Astrocyte of the spinal cord (primary cell): ENCODE measurements around the gene FBF1.

Source experiments
- DNase-seq: peaks from one replicate; pipeline ENCODE4 v3.0.0; 2011; ENCODE audit warnings: low read depth, low spot score
- H3K4me3 ChIP-seq: 2 replicates; pipeline ENCODE4 v1.5.1; 2011; ENCODE audit warnings: low read depth, mild to moderate bottlenecking, low read length, moderate library complexity
- in situ Hi-C: cut with HindIII; loops from 2 replicates; pipeline ENCODE4 v1.10.0; 2017; ENCODE audit warnings: low sequenced_read_pairs
- TF ChIP-seq, protein P1 (sequence below): IDR thresholded peaks from 2 replicates; pipeline ENCODE4 v1.5.1; 2012; ENCODE audit warnings: low read depth, mild to moderate bottlenecking, low read length, inconsistent platforms

Gene FBF1

DNA sequence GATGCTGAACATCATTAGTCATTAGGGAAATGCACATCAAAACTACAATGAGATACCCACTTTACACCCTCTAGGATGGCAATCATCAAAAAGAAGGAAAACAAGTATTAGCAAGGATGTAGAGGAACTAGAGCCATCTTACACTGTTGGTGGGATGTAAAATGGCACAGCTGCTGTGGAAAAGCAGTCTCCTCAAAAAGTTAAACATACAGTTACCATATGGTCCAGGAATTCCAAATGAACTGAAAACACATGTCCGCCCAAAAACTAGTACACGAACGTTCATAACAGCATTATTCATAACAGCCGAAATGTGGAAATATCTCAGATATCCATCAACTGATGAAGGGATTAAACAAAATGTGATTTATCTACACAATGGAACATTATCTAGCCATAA is 7.0 kb downstream of the FBF1 start:
- DNase-seq, result no peak
- H3K4me3 ChIP-seq, result no peak overlapping the region
- TF ChIP-seq, protein P1, sequence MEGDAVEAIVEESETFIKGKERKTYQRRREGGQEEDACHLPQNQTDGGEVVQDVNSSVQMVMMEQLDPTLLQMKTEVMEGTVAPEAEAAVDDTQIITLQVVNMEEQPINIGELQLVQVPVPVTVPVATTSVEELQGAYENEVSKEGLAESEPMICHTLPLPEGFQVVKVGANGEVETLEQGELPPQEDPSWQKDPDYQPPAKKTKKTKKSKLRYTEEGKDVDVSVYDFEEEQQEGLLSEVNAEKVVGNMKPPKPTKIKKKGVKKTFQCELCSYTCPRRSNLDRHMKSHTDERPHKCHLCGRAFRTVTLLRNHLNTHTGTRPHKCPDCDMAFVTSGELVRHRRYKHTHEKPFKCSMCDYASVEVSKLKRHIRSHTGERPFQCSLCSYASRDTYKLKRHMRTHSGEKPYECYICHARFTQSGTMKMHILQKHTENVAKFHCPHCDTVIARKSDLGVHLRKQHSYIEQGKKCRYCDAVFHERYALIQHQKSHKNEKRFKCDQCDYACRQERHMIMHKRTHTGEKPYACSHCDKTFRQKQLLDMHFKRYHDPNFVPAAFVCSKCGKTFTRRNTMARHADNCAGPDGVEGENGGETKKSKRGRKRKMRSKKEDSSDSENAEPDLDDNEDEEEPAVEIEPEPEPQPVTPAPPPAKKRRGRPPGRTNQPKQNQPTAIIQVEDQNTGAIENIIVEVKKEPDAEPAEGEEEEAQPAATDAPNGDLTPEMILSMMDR, result no peak
- in situ Hi-C loops, result no loop called here

DNA sequence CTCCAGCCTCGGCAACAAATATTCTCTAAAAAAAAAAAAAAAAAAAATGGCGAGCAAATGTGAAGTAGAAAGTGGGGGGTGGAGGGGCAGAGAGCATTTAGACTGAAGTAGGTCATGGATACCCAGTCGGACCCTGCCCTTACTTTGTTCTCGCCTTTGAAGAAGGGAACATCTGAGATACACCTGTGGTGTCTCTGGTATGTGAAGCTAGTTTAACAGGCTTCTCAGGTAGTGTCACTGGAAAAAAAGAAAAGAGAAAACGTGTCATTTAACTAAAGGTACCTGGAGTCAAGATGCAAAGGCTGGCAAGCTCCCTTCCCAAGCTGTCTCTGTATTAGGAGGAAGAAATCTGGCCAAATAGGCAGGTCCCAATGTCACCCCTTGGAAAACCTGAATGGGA is 8.0 kb downstream of the FBF1 start:
- H3K4me3 ChIP-seq, result no peak overlapping the region
- TF ChIP-seq, protein P1, result no peak
- in situ Hi-C loops, result no loop called here
- DNase-seq, result no peak

DNA sequence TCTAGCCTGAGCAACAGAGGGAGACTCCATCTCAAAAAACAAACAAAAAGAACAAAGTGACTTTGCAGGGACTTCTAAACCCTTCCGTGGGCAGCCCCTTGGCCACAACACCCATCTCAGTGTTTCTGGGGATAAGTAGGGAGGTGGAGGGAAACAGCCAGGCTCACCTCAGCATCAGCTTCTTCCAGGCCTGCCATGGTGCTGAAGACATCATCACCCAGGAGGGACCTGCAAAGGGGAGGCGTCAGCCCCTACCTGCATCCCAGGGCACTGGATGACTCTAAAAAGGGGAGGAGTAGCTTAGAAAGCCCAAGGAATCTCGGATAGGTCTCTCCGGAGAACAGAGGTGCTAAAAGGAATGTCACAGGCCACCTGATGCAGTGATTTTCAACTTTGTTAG is 9.8 kb downstream of the FBF1 start:
- in situ Hi-C loops, result no loop called here
- DNase-seq, result no peak
- no peak overlapping the region for H3K4me3 ChIP-seq
- TF ChIP-seq, protein P1, result no peak

DNA sequence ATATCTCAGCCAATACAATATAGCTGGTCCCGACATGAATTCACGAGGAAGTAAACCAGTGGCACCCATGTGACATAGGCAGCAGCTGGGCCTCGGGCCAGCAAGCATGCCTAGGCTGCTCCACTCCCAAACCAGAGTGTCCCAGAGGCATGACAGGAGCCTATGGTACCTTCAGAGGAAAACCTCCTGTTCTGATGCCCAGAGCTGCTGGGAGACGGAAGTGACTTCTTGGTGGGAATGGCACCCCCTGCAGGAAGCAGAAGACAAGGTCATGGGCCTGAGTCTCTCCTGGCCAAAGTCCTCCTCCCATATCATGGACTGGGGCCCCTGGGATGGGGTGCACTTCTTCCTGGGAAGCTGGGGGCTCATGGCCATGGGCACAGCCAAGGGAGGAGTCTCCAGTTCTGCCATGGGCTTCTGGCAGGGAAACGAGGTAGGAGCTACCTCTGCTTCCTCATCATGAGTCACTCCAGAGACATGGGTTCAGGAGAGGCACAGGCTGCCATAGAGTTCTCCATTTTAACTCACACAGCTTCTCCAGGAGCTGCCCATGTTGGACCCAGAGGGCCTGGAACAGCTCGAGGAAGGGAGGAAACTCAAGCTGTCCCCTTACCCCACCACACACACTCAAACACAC is 13.4 kb downstream of the FBF1 start:
- TF ChIP-seq, protein P1, result peak; percentile 30
- DNase-seq, result no peak
- in situ Hi-C loops, result no loop called here
- H3K4me3 ChIP-seq, result no peak overlapping the region

DNA sequence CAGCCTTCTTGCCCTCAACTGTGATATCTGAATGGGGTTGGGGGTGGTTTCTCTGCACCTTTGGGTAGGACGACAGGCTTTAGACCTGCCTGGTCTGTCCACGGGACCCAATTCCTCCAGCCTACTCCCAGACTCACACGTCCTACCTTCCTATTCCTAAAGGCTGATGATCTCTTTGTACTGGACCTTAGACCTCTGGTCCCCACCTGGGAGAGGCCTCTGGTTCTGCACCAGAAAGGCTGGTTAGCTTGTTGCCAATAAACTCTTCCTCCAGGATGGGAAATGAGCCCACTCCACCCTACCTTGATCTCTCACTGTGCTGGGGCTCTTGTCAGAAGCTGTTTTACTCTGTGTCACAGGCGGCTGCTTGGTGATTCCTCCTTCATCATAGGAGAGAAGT is 14.4 kb downstream of the FBF1 start:
- no peak overlapping the region for H3K4me3 ChIP-seq
- no peak for DNase-seq
- in situ Hi-C loops, result no loop called here
- TF ChIP-seq, protein P1, result no peak

DNA sequence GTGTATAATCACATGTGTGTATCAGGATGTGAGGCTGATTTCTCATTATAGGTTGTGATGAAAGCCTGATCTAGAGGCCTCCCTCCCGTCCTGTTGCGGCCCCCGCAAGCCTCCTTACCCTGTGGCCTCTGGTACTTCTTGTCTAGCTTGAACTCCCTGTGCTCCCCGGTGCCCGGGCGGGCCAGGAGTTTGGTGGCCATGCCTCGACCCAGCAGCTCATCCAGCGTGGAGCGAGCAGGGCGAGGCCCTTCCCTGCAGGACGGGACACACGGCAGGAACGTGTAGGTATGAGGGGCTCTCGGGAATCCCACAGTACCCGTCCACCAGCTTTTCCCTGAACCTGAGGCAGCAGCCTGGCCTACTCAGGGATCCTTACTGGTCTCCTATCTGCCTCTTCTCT is 14.9 kb downstream of the FBF1 start:
- TF ChIP-seq, protein P1, result no peak
- in situ Hi-C loops, result no loop called here

More for the DNA sequence above, 14.9 kb downstream of the FBF1 start:
- no peak overlapping the region for H3K4me3 ChIP-seq
- DNase-seq, result no peak
